CD4-positive, alpha-beta T cell treated with Interleukin-4 for 4 hours (primary cell): ENCODE measurements around the gene CST7.
"Not testable (repeated sequence)": the region's sequence is repeated elsewhere in the genome, so short reads cannot be mapped to it uniquely, and the experiment has no call there.

Experiments used
- DNase-seq: peaks from one replicate; pipeline ENCODE4 v3.0.0-alpha.2; 2020

CST7 gene

GRCh38 chr20:24987873-24988835 lies 39.1 kb downstream of the CST7 start:
- no peak for DNase-seq

- DNase-seq = no peak
Observed at GRCh38 chr20:24989162-24989561, 40.1 kb downstream of the CST7 start.

- DNase-seq = peak; percentile 28
Observed at GRCh38 chr20:24990810-24991252, 41.8 kb downstream of the CST7 start.

GRCh38 chr20:24991897-24992486 lies 42.9 kb downstream of the CST7 start:
- DNase-seq = no peak

- peak; percentile 93 for DNase-seq
Observed at GRCh38 chr20:24992487-24993205, 43.6 kb downstream of the CST7 start, which contains the start of gene APMAP. Gene APMAP, minus strand, starts transcription at chr20:24992751. Its CDS starts 63 bp downstream, at chr20:24992688.

- DNase-seq = no peak
Observed at GRCh38 chr20:24993337-24994185, 44.5 kb downstream of the CST7 start.

GRCh38 chr20:24994186-24994465 lies 45.1 kb downstream of the CST7 start:
- no peak for DNase-seq

- peak; percentile 84 for DNase-seq
Observed at GRCh38 chr20:24994470-24995368, 45.6 kb downstream of the CST7 start.

- no peak for DNase-seq
Observed at GRCh38 chr20:24995741-24996448, 46.8 kb downstream of the CST7 start.

GRCh38 chr20:24996449-24997377 lies 47.6 kb downstream of the CST7 start:
- DNase-seq = no peak

- DNase-seq = no peak
Observed at GRCh38 chr20:24998121-24998520, 49.1 kb downstream of the CST7 start.

GRCh38 chr20:24998631-24999445 lies 49.8 kb downstream of the CST7 start:
- no peak for DNase-seq

GRCh38 chr20:24999568-24999967 lies 50.5 kb downstream of the CST7 start:
- no peak for DNase-seq

GRCh38 chr20:25000268-25000801 lies 51.3 kb downstream of the CST7 start:
- DNase-seq = no peak

- DNase-seq = not testable (repeated sequence)
Observed at GRCh38 chr20:25001323-25001722, 52.3 kb downstream of the CST7 start.

GRCh38 chr20:25003002-25003401 lies 53.9 kb downstream of the CST7 start:
- DNase-seq = no peak

- no peak for DNase-seq
Observed at GRCh38 chr20:25005220-25005619, 56.2 kb downstream of the CST7 start.

- no peak for DNase-seq
Observed at GRCh38 chr20:25005661-25006060, 56.6 kb downstream of the CST7 start.
